HUDEP-2 (cell line): ENCODE results near the gene SEC14L1.

Experiments
- DNase-seq, 76 experiments: peaks; one replicate each; lab custom pipeline; 2025; ENCODE audit not compliant: unreplicated experiment in 76 of 76; lab: John Stamatoyannopoulos, UW

The SEC14L1 gene

GRCh38 chr17:77210946-77211541 lies 70.3 kb downstream of the SEC14L1 start:
- DNase-seq = no peak

- no peak for DNase-seq
Observed at GRCh38 chr17:77211681-77212080, 70.9 kb downstream of the SEC14L1 start.

GRCh38 chr17:77212081-77212832 lies 71.5 kb downstream of the SEC14L1 start:
- no peak for DNase-seq

GRCh38 chr17:77212833-77213777 lies 72.3 kb downstream of the SEC14L1 start:
- DNase-seq = no peak

- DNase-seq = no peak
Observed at GRCh38 chr17:77213778-77214132, 73.0 kb downstream of the SEC14L1 start.

- no peak for DNase-seq
Observed at GRCh38 chr17:77214328-77214727, 73.6 kb downstream of the SEC14L1 start.

GRCh38 chr17:77214743-77215142 lies 74.0 kb downstream of the SEC14L1 start:
- DNase-seq = peak in 47 of 76 experiments; percentile 2 to 57 (median 21)

- DNase-seq = no peak
Observed at GRCh38 chr17:77215281-77215680, 74.5 kb downstream of the SEC14L1 start.

- no peak for DNase-seq
Observed at GRCh38 chr17:77216486-77216885, 75.7 kb downstream of the SEC14L1 start.

GRCh38 chr17:77217123-77217522 lies 76.4 kb downstream of the SEC14L1 start:
- DNase-seq = no peak

- DNase-seq = no peak
Observed at GRCh38 chr17:77217566-77217965, 76.8 kb downstream of the SEC14L1 start.

GRCh38 chr17:77218902-77219301 lies 78.1 kb downstream of the SEC14L1 start:
- DNase-seq = no peak

GRCh38 chr17:77222356-77222755 lies 81.6 kb downstream of the SEC14L1 start:
- DNase-seq = no peak

GRCh38 chr17:77223642-77224420 lies 83.1 kb downstream of the SEC14L1 start:
- DNase-seq = no peak

- DNase-seq = no peak
Observed at GRCh38 chr17:77225265-77225664, 84.5 kb downstream of the SEC14L1 start.

GRCh38 chr17:77227461-77228240 lies 86.9 kb downstream of the SEC14L1 start:
- DNase-seq = no peak

GRCh38 chr17:77228241-77228752 lies 87.5 kb downstream of the SEC14L1 start:
- no peak for DNase-seq

- DNase-seq = no peak
Observed at GRCh38 chr17:77228816-77229215, 88.0 kb downstream of the SEC14L1 start.

GRCh38 chr17:77229786-77230435 lies 89.1 kb downstream of the SEC14L1 start:
- DNase-seq = no peak
